K562 (cell line): ENCODE data around the gene CMSS1. TPM values are rescaled to one million over a fixed set of nuclear protein-coding genes. Genes with fewer than 3 reads are reported as not detected.

Source experiments
- BRD9 ChIP-seq: fragments of 450-650 bp; IDR thresholded peaks from 2 replicates; pipeline ENCODE4 v1.6.1; 2018; ENCODE audit warnings: low read depth; ENCODE audit not compliant: partially characterized antibody
- CC2D1A ChIP-seq: fragments of 450-650 bp; IDR thresholded peaks from 2 replicates; pipeline ENCODE4 v1.6.1; 2017; ENCODE audit warnings: mild to moderate bottlenecking
- CHAMP1 ChIP-seq: fragments of 450-650 bp; IDR thresholded peaks from 2 replicates; pipeline ENCODE4 v1.6.1; 2016; ENCODE audit warnings: mild to moderate bottlenecking
- CREB1 ChIP-seq, 2 experiments: sonication (generic) in 1 of 2; formaldehyde crosslinking in 1 of 2; IDR thresholded peaks; 2 replicates each; pipeline versions ENCODE4 v1.6.1 to v1.8.0; 2012 to 2022; ENCODE audit warnings: inconsistent platforms in 1 of 2, mild to moderate bottlenecking in 1 of 2, missing genetic modification reagents in 1 of 2, moderate library complexity in 1 of 2
- ELF1 ChIP-seq: fragments of 200-800 bp; sonication (Bioruptor generic); IDR thresholded peaks from 2 replicates; pipeline ENCODE4 v1.6.1; 2016; ENCODE audit warnings: missing genetic modification characterization, missing compliant biosample characterization
- FIP1L1 ChIP-seq: fragments of 200-400 bp; formaldehyde crosslinking; IDR thresholded peaks from 2 replicates; pipeline ENCODE4 v1.6.1; 2018; ENCODE audit warnings: mild to moderate bottlenecking, low read depth, low read length; ENCODE audit not compliant: poor library complexity, severe bottlenecking
- FOXK2 ChIP-seq, 2 experiments: fragments of 450-650 bp; IDR thresholded peaks in 1 of 2; conservative IDR thresholded peaks in 1 of 2; 2 replicates each; pipeline ENCODE4 v1.6.1; 2016; ENCODE audit warnings: low read depth in 2 of 2, mild to moderate bottlenecking in 1 of 2
- HIVEP1 ChIP-seq: fragments of 250-450 bp; sonication (Bioruptor Pico); IDR thresholded peaks from 2 replicates; pipeline ENCODE4 v1.4.0; 2020; ENCODE audit warnings: mild to moderate bottlenecking
- HMG20B ChIP-seq: fragments of 250-450 bp; sonication (Bioruptor Pico); IDR thresholded peaks from 2 replicates; pipeline ENCODE4 v1.5.0; 2021; ENCODE audit warnings: mild to moderate bottlenecking
- HNRNPLL ChIP-seq: fragments of 200-400 bp; formaldehyde crosslinking; IDR thresholded peaks from 2 replicates; pipeline ENCODE4 v1.6.1; 2017; ENCODE audit warnings: low read length, low read depth, mild to moderate bottlenecking; ENCODE audit not compliant: poor library complexity, severe bottlenecking
- HNRNPUL1 ChIP-seq: fragments of 200-400 bp; formaldehyde crosslinking; IDR thresholded peaks from 2 replicates; pipeline ENCODE4 v1.6.1; 2017; ENCODE audit warnings: low read length
- NCOA1 ChIP-seq: fragments of 450-650 bp; IDR thresholded peaks from 2 replicates; pipeline ENCODE4 v1.6.1; 2016; ENCODE audit warnings: low read depth
- NCOR1 ChIP-seq: fragments of 450-650 bp; IDR thresholded peaks from 2 replicates; pipeline ENCODE4 v1.6.1; 2016; ENCODE audit warnings: mild to moderate bottlenecking, moderate library complexity
- POU5F1 ChIP-seq: fragments of 150-350 bp; IDR thresholded peaks from 2 replicates; pipeline ENCODE4 v1.6.1; 2014; ENCODE audit warnings: borderline replicate concordance, low read length, low read depth, mild to moderate bottlenecking; ENCODE audit not compliant: partially characterized antibody
- RUNX1 ChIP-seq: sonication (generic); IDR thresholded peaks from 2 replicates; pipeline ENCODE4 v1.6.1; 2016; ENCODE audit warnings: antibody characterized with exemption, low read depth
- SMARCC2 ChIP-seq: fragments of 450-650 bp; IDR thresholded peaks from 2 replicates; pipeline ENCODE4 v1.6.1; 2017; ENCODE audit warnings: antibody characterized with exemption, moderate library complexity, mild to moderate bottlenecking, low read depth
- SREBF2 ChIP-seq: sonication (generic); formaldehyde crosslinking; IDR thresholded peaks from 2 replicates; pipeline ENCODE4 v1.4.0; 2020; ENCODE audit warnings: mild to moderate bottlenecking, missing genetic modification reagents
- SUPT5H ChIP-seq: fragments of 450-650 bp; IDR thresholded peaks from 2 replicates; pipeline ENCODE4 v1.6.1; 2016
- YBX1 ChIP-seq: fragments of 450-650 bp; IDR thresholded peaks from 2 replicates; pipeline ENCODE4 v1.7.1; 2016; ENCODE audit warnings: mild to moderate bottlenecking
- ZBTB1 ChIP-seq: sonication (generic); formaldehyde crosslinking; IDR thresholded peaks from 2 replicates; pipeline ENCODE4 v1.8.1; 2023; ENCODE audit warnings: missing genetic modification reagents, low read depth, mild to moderate bottlenecking, borderline replicate concordance
- ZFP30 ChIP-seq: fragments of 250-450 bp; sonication (Bioruptor Pico); IDR thresholded peaks from 2 replicates; pipeline ENCODE4 v1.8.0; 2022; ENCODE audit warnings: moderate library complexity, mild to moderate bottlenecking, inconsistent platforms, borderline replicate concordance
- ZNF280A ChIP-seq: fragments of 450-650 bp; IDR thresholded peaks from 2 replicates; pipeline ENCODE4 v1.6.1; 2018; ENCODE audit warnings: mild to moderate bottlenecking, low read depth; ENCODE audit not compliant: partially characterized antibody
- ZNF57 ChIP-seq: fragments of 450-650 bp; formaldehyde crosslinking; IDR thresholded peaks from 2 replicates; pipeline ENCODE4 v1.4.0; 2020; ENCODE audit warnings: mild to moderate bottlenecking, moderate library complexity
- ZNF717 ChIP-seq: fragments of 250-450 bp; sonication (Bioruptor Pico); IDR thresholded peaks from 2 replicates; pipeline ENCODE4 v1.5.0; 2021
- ZNF764 ChIP-seq: fragments of 250-450 bp; sonication (Bioruptor Pico); IDR thresholded peaks from 2 replicates; pipeline ENCODE4 v1.4.0; 2020; ENCODE audit warnings: low read depth, mild to moderate bottlenecking, moderate library complexity
- polyA plus RNA-seq, 8 experiments: library from polyadenylated mRNA; depleted of rRNA in 4 of 8; stranded (reverse) in 5 of 8; unstranded in 3 of 8; fragments of >200 nt; fragmentation: Nextera tagmentation in 2 of 8; fragmentation: Illumina TruSeq in 1 of 8; extraction: Ambion mirVana in 2 of 8; extraction: Trizol in 1 of 8; gene quantifications; 2 replicates each; pipeline versions ENCODE4 v1.2.1 to v1.2.3, GENCODE V29; 2011 to 2014; ENCODE audit warnings: inconsistent platforms in 1 of 8, missing spikeins in 1 of 8
- total RNA-seq, 7 experiments: library from RNA; depleted of rRNA in 6 of 7; stranded (reverse); fragments of >200 nt in 6 of 7; fragmentation: Illumina TruSeq in 2 of 7; extraction: Trizol in 2 of 7; gene quantifications; 2 replicates each; pipeline versions ENCODE4 v1.2.1 to v1.2.3, GENCODE V29; 2011 to 2021; ENCODE audit warnings: low replicate concordance in 1 of 7

Gene CMSS1
- total and polyA plus RNA-seq, 9 of the 15 experiments (the other 6 are each of a cell fraction or from before 2014, with no cell fraction given): 46.9 to 109 (median 72.3) TPM

GRCh38 chr3:99776516-99777209, 41.0 kb upstream of the CMSS1 start (continued):
- TF ChIP-seq CHAMP1 (no peak), ZBTB1 (no peak), HMG20B (CRISPR knock-in tag) (no peak), FIP1L1 (no peak), HIVEP1 (CRISPR knock-in tag) (peak; percentile 99), ZFP30 (CRISPR knock-in tag) (peak; percentile 81; the same call in 1 of the 2 replicates), CC2D1A (no peak), NCOA1 (no peak), ELF1 (tag) (peak; percentile 68; the same call in 1 of the 2 replicates), RUNX1 (no peak), ZNF717 (CRISPR knock-in tag) (no peak; the same call in 1 of the 2 replicates), CREB1 (IDR thresholded peaks at IDR 0.05) (no peak), CREB1 (CRISPR knock-in tag; IDR thresholded peaks at IDR 0.05) (no peak), BRD9 (no peak), SMARCC2 (no peak; the same call in 1 of the 2 replicates), HNRNPLL (no peak), NCOR1 (0 out of 2 replicates have a peak, but pooled peaks have one; percentile 8), ZNF280A (no peak), ZNF764 (CRISPR knock-in tag) (0 out of 2 replicates have a peak, but pooled peaks have one; percentile 17), FOXK2 (conservative IDR thresholded peaks at IDR 0.05 in 1 of 2, IDR thresholded peaks at IDR 0.05 in 1 of 2; ENCODE audit: low read depth in 2 of 2) (no peak), HNRNPUL1 (no peak), ZNF57 (CRISPR knock-in tag) (peak; percentile 94), YBX1 (no peak), POU5F1 (no peak), SUPT5H (no peak), SREBF2 (CRISPR knock-in tag) (no peak)
